Measurements from ENCODE around the gene LTBP2. TPM values are rescaled to one million over a fixed set of nuclear protein-coding genes. Genes with fewer than 3 reads are reported as not detected.
"Not testable (repeated sequence)": the region's sequence is repeated elsewhere in the genome, so short reads cannot be mapped to it uniquely, and the experiment has no call there.

Gene LTBP2
- total and polyA plus RNA-seq, 2 donors = 6.8 to 26.7 TPM

GRCh38 chr14:74469548-74470518, 142.2 kb downstream of the LTBP2 start:
- DNase-seq (ENCODE audit: extremely low spot score) = no peak
- no peaks in the 10 kb centered on the region for H3K36me3 ChIP-seq (ENCODE audit: insufficient read depth)
- H3K4me1 ChIP-seq (ENCODE audit: insufficient read depth) = no peaks in the 10 kb centered on the region
- H3K4me3 ChIP-seq (ENCODE audit: low read depth, low read length) = no peak overlapping the region
- 83% methylated on average over 7 of the region's 7 CpGs for WGBS
- no peak overlapping the region for H3K27ac ChIP-seq (ENCODE audit: low read depth)

GRCh38 chr14:74468513-74468912, 143.5 kb downstream of the LTBP2 start:
- no peak for DNase-seq (ENCODE audit: extremely low spot score)
- no peak overlapping the region for H3K4me3 ChIP-seq (ENCODE audit: low read depth, low read length)
- 96% methylated on average over 3 of the region's 3 CpGs for WGBS
- no peaks in the 10 kb centered on the region for H3K4me1 ChIP-seq (ENCODE audit: insufficient read depth)
- no peak overlapping the region for H3K27ac ChIP-seq (ENCODE audit: low read depth)
- no peaks in the 10 kb centered on the region for H3K36me3 ChIP-seq (ENCODE audit: insufficient read depth)

GRCh38 chr14:74465335-74465734, 146.7 kb downstream of the LTBP2 start:
- no peak overlapping the region for H3K4me3 ChIP-seq (ENCODE audit: low read depth, low read length)
- H3K27ac ChIP-seq (ENCODE audit: low read depth) = no peak overlapping the region
- H3K4me1 ChIP-seq (ENCODE audit: insufficient read depth) = no peaks in the 10 kb centered on the region
- 82% methylated on average over 2 of the region's 2 CpGs for WGBS
- no peaks in the 10 kb centered on the region for H3K36me3 ChIP-seq (ENCODE audit: insufficient read depth)
- DNase-seq (ENCODE audit: extremely low spot score) = no peak

- H3K36me3 ChIP-seq (ENCODE audit: insufficient read depth) = no peaks in the 10 kb centered on the region
- 91% methylated on average over 3 of the region's 3 CpGs for WGBS
- no peak overlapping the region for H3K4me3 ChIP-seq (ENCODE audit: low read depth, low read length)
- no peak for DNase-seq (ENCODE audit: extremely low spot score)
- H3K27ac ChIP-seq (ENCODE audit: low read depth) = no peak overlapping the region
- H3K4me1 ChIP-seq (ENCODE audit: insufficient read depth) = no peaks in the 10 kb centered on the region
Measured at GRCh38 chr14:74464785-74465184, 147.3 kb downstream of the LTBP2 start.

- Histone ChIP-seq H3K4me3 (ENCODE audit: low read depth, low read length) (no peak overlapping the region), H3K4me1 (ENCODE audit: insufficient read depth) (no peaks in the 10 kb centered on the region), H3K36me3 (ENCODE audit: insufficient read depth) (no peaks in the 10 kb centered on the region), H3K27ac (ENCODE audit: low read depth) (no peak overlapping the region)
- WGBS = 82% methylated on average over 5 of the region's 5 CpGs
- no peak for DNase-seq (ENCODE audit: extremely low spot score)
Measured at GRCh38 chr14:74463697-74464096, 148.3 kb downstream of the LTBP2 start.

- 87% methylated on average over 3 of the region's 3 CpGs for WGBS
- DNase-seq (ENCODE audit: extremely low spot score) = no peak
- Histone ChIP-seq H3K4me3 (ENCODE audit: low read depth, low read length) (no peak overlapping the region), H3K27ac (ENCODE audit: low read depth) (no peak overlapping the region), H3K4me1 (ENCODE audit: insufficient read depth) (no peaks in the 10 kb centered on the region), H3K36me3 (ENCODE audit: insufficient read depth) (no peaks in the 10 kb centered on the region)
Measured at GRCh38 chr14:74462993-74463392, 149.0 kb downstream of the LTBP2 start.

- WGBS = 80% methylated on average over 6 of the region's 6 CpGs
- Histone ChIP-seq H3K4me3 (ENCODE audit: low read depth, low read length) (no peak overlapping the region), H3K36me3 (ENCODE audit: insufficient read depth) (no peaks in the 10 kb centered on the region), H3K27ac (ENCODE audit: low read depth) (no peak overlapping the region), H3K4me1 (ENCODE audit: insufficient read depth) (no peaks in the 10 kb centered on the region)
- no peak for DNase-seq (ENCODE audit: extremely low spot score)
Measured at GRCh38 chr14:74459976-74460375, 152.1 kb downstream of the LTBP2 start.

GRCh38 chr14:74459289-74459946, 152.6 kb downstream of the LTBP2 start:
- WGBS = 67% methylated on average over 10 of the region's 10 CpGs
- H3K36me3 ChIP-seq (ENCODE audit: insufficient read depth) = no peaks in the 10 kb centered on the region
- no peak overlapping the region for H3K27ac ChIP-seq (ENCODE audit: low read depth)
- H3K4me1 ChIP-seq (ENCODE audit: insufficient read depth) = no peaks in the 10 kb centered on the region
- DNase-seq (ENCODE audit: extremely low spot score) = no peak
- no peak overlapping the region for H3K4me3 ChIP-seq (ENCODE audit: low read depth, low read length)

- no peak for DNase-seq (ENCODE audit: extremely low spot score)
- WGBS = 74% methylated on average over 4 of the region's 4 CpGs
- H3K27ac ChIP-seq (ENCODE audit: low read depth) = no peak overlapping the region
- no peaks in the 10 kb centered on the region for H3K36me3 ChIP-seq (ENCODE audit: insufficient read depth)
- no peaks in the 10 kb centered on the region for H3K4me1 ChIP-seq (ENCODE audit: insufficient read depth)
- no peak overlapping the region for H3K4me3 ChIP-seq (ENCODE audit: low read depth, low read length)
Measured at GRCh38 chr14:74457565-74457895, 154.5 kb downstream of the LTBP2 start.

- Histone ChIP-seq H3K27ac (ENCODE audit: low read depth) (no peak overlapping the region), H3K36me3 (ENCODE audit: insufficient read depth) (no peaks in the 10 kb centered on the region), H3K4me1 (ENCODE audit: insufficient read depth) (no peaks in the 10 kb centered on the region), H3K4me3 (ENCODE audit: low read depth, low read length) (no peak overlapping the region)
- no peak for DNase-seq (ENCODE audit: extremely low spot score)
- WGBS = 67% methylated on average over 17 of the region's 17 CpGs
Measured at GRCh38 chr14:74456684-74457564, 155.1 kb downstream of the LTBP2 start.

GRCh38 chr14:74454397-74454796, 157.6 kb downstream of the LTBP2 start:
- H3K4me3 ChIP-seq (ENCODE audit: low read depth, low read length); DNase-seq (ENCODE audit: extremely low spot score); H3K27ac ChIP-seq (ENCODE audit: low read depth); H3K36me3 ChIP-seq (ENCODE audit: insufficient read depth); H3K4me1 ChIP-seq (ENCODE audit: insufficient read depth): not testable (repeated sequence)
- 74% methylated on average over 5 of the region's 5 CpGs for WGBS

All from urinary bladder (tissue), 4 donors.